GM04504 (cell line): Measurements from ENCODE around the gene CD6.
"Not testable (repeated sequence)": the region's sequence is repeated elsewhere in the genome, so short reads cannot be mapped to it uniquely, and the experiment has no call there.

Experiments
- DNase-seq: peaks from one replicate; pipeline ENCODE4 v3.0.0-alpha.2; 2012; ENCODE audit warnings: low read depth

Gene CD6

GRCh38 chr11:61053191-61053590 is 81.7 kb downstream of the CD6 start:
- DNase-seq: no peak

GRCh38 chr11:61054513-61054912 is 83.0 kb downstream of the CD6 start:
- no peak for DNase-seq

GRCh38 chr11:61054927-61055562 is 83.6 kb downstream of the CD6 start:
- DNase-seq: no peak

- no peak for DNase-seq
These were observed 84.3 kb downstream of the CD6 start for GRCh38 chr11:61055776-61056175.

- DNase-seq: no peak
These were observed 85.1 kb downstream of the CD6 start for GRCh38 chr11:61056571-61056970.

GRCh38 chr11:61056981-61057380 is 85.5 kb downstream of the CD6 start:
- no peak for DNase-seq

- no peak for DNase-seq
These were observed 86.1 kb downstream of the CD6 start for GRCh38 chr11:61057615-61058014.

GRCh38 chr11:61058583-61059259 is 87.2 kb downstream of the CD6 start:
- DNase-seq: no peak

- no peak for DNase-seq
These were observed 87.8 kb downstream of the CD6 start for GRCh38 chr11:61059260-61059752.

- DNase-seq: no peak
These were observed 89.8 kb downstream of the CD6 start for GRCh38 chr11:61061081-61061826.

GRCh38 chr11:61062181-61062930 is 90.9 kb downstream of the CD6 start:
- DNase-seq: no peak

- DNase-seq: not testable (repeated sequence)
These were observed 93.8 kb downstream of the CD6 start for GRCh38 chr11:61065236-61065635.

- no peak for DNase-seq
These were observed 94.6 kb downstream of the CD6 start for GRCh38 chr11:61065955-61066638.

GRCh38 chr11:61066645-61067044 is 95.2 kb downstream of the CD6 start:
- DNase-seq: no peak

GRCh38 chr11:61067782-61068446 is 96.4 kb downstream of the CD6 start:
- DNase-seq: no peak

GRCh38 chr11:61068581-61068980 is 97.1 kb downstream of the CD6 start:
- no peak for DNase-seq

GRCh38 chr11:61069427-61069826 is 97.9 kb downstream of the CD6 start:
- DNase-seq: no peak
